RCC 7860 (cell line): Measurements from ENCODE around the gene UGT2B7.

Experiments
- DNase-seq: peaks from one replicate; pipeline ENCODE4 v3.0.0-alpha.2; 2015; ENCODE audit warnings: low spot score
- FAIRE-seq: peaks from 2 replicates; lab custom pipeline; 2012; peaks lifted over from hg19 to GRCh38; lab: Jason Lieb, UNC

Gene UGT2B7

GRCh38 chr4:69147334-69147733, 51.1 kb downstream of the UGT2B7 start:
- no peak for DNase-seq
- no peak for FAIRE-seq

GRCh38 chr4:69154021-69154420, 57.7 kb downstream of the UGT2B7 start:
- no peak for FAIRE-seq
- DNase-seq = no peak

GRCh38 chr4:69156913-69157312, 60.6 kb downstream of the UGT2B7 start:
- no peak for FAIRE-seq
- no peak for DNase-seq
